ENCODE measurements around the gene CHRNB1. TPM values are rescaled to one million over a fixed set of nuclear protein-coding genes. Genes with fewer than 3 reads are reported as not detected.

CHRNB1 gene
- total RNA-seq, 1 experiment from 2014 or later = 12.7 TPM

DNA sequence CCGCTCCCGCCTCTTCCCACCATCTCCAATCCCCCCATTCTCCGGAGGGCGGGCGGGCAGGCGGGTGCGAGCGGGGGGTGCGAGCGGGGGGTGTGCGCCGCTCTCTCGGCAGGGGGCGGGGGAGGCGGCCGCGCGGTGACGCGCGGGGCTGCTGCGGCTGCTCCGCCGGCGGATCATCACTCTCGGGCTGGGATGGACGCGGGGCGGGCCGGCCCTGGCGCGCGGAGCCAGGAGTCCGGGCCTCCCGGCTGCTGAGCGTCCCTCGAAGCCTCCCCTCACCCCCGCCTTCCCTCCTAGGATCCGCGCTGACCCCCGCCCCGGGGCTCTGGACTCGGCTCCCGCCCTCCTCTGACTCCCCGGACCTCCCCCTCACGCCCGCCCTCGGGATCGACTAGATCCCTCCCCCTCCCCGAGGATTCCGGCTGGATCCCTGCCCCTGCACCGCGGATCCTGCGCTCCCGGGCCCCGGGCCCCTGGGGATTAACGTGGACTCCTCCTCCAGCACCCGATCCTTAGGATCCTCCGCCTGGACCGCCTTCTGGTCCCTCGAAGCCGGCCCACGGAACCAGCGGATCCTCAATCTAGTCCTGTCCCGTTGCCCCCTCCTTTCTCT is 40.0 kb upstream of the CHRNB1 start:
- H3K79me1 ChIP-seq (ENCODE audit: insufficient read depth, low read depth, low read length, poor library complexity, severe bottlenecking) = no peaks in the 10 kb centered on the region
- Mint-ChIP-seq H3K4me3 (peak overlapping the region; percentile 84 to 94), H3K27ac (peak overlapping the region; percentile 61 to 96 (median 95); a peak in 3 of 7 replicates), H3K36me3 (ENCODE audit: insufficient read depth in 1 of 3, low read depth in 3 of 3) (peaks cover 13 to 22% (median 15%) of the 10 kb centered on the region in 3 experiments), H3K27me3 (ENCODE audit: low read depth) (no peaks in the 10 kb centered on the region), H3K9me3 (no peaks in the 10 kb centered on the region), H3K4me1 (peaks cover 26 to 34% of the 10 kb centered on the region in 2 experiments)
- H3K9me3 ChIP-seq (ENCODE audit: control insufficient read depth, low read depth, low read length) = no peaks in the 10 kb centered on the region
- no peaks in the 10 kb centered on the region for H3K79me2 ChIP-seq (ENCODE audit: insufficient read depth, low read length)
- H4K8ac ChIP-seq (replicated peaks; ENCODE audit: insufficient read length, low read depth, low read length) = no peak overlapping the region
- no peak overlapping the region for H2BK15ac ChIP-seq (ENCODE audit: low read depth, low read length)
- no CpG with 5 or more reads among the region's 65 CpGs for WGBS (ENCODE audit: extremely low coverage, insufficient read length, low lambda C conversion rate)
- H3K9ac ChIP-seq (ENCODE audit: extremely low read depth, insufficient read length, low read length) = peak overlapping the region; percentile 30
- no peak overlapping the region for H3K4ac ChIP-seq (ENCODE audit: low read depth, low read length)
- H3K23ac ChIP-seq (ENCODE audit: insufficient read length, low read depth, low read length) = no peak overlapping the region
- no peak overlapping the region for H2BK20ac ChIP-seq (ENCODE audit: low read depth, low read length, poor library complexity, severe bottlenecking)
- H3K4me1 ChIP-seq (ENCODE audit: insufficient read depth, low read length) = no peaks in the 10 kb centered on the region; the same call in 1 of the 2 replicates
- no peak overlapping the region for H2BK5ac ChIP-seq (ENCODE audit: insufficient read length, low read length)
- H3K14ac ChIP-seq (ENCODE audit: insufficient read depth, low read length) = 0 out of 2 replicates have a peak overlapping the region, but pooled peaks have one; percentile 34
- DNase-seq = peak; percentile 69
- peaks cover 5% of the 10 kb centered on the region for H3K23me2 ChIP-seq (ENCODE audit: insufficient read length, low read depth, low read length, poor library complexity, severe bottlenecking)
- no peak overlapping the region for H2BK12ac ChIP-seq (ENCODE audit: insufficient read length, low read depth, low read length)
- no peak overlapping the region for H2AFZ ChIP-seq (ENCODE audit: low read length)
- no peak overlapping the region for H3T11ph ChIP-seq (ENCODE audit: low read length)
- no peak overlapping the region for H2BK120ac ChIP-seq (ENCODE audit: low read depth, low read length, poor library complexity, severe bottlenecking)
- no peaks in the 10 kb centered on the region for H3K27me3 ChIP-seq (ENCODE audit: insufficient read depth, low read length)
- no peak overlapping the region for H4K5ac ChIP-seq (ENCODE audit: insufficient read length, low read depth, low read length)
- no peak overlapping the region for H3K27ac ChIP-seq (ENCODE audit: insufficient read length, low read depth, low read length)
- H3K56ac ChIP-seq (ENCODE audit: insufficient read length, low read depth, low read length) = no peak overlapping the region
- H3K18ac ChIP-seq (ENCODE audit: insufficient read length, low read depth, low read length) = no peak overlapping the region
- TF ChIP-seq, protein P1, sequence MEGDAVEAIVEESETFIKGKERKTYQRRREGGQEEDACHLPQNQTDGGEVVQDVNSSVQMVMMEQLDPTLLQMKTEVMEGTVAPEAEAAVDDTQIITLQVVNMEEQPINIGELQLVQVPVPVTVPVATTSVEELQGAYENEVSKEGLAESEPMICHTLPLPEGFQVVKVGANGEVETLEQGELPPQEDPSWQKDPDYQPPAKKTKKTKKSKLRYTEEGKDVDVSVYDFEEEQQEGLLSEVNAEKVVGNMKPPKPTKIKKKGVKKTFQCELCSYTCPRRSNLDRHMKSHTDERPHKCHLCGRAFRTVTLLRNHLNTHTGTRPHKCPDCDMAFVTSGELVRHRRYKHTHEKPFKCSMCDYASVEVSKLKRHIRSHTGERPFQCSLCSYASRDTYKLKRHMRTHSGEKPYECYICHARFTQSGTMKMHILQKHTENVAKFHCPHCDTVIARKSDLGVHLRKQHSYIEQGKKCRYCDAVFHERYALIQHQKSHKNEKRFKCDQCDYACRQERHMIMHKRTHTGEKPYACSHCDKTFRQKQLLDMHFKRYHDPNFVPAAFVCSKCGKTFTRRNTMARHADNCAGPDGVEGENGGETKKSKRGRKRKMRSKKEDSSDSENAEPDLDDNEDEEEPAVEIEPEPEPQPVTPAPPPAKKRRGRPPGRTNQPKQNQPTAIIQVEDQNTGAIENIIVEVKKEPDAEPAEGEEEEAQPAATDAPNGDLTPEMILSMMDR (conservative IDR thresholded peaks at IDR 0.05) = no peak
- no peaks in the 10 kb centered on the region for H4K20me1 ChIP-seq (ENCODE audit: control insufficient read depth, insufficient read depth, insufficient read length)
- H3K4me2 ChIP-seq (ENCODE audit: insufficient read depth, insufficient read length, low read length) = peak overlapping the region; percentile 78
- H4K91ac ChIP-seq (ENCODE audit: insufficient read length, low read depth, low read length) = no peak overlapping the region
- no peak overlapping the region for H2AK5ac ChIP-seq (ENCODE audit: insufficient read length, low read length)
